T47D (cell line): ENCODE data around the gene CARD14.
"Not testable (repeated sequence)": the region's sequence is repeated elsewhere in the genome, so short reads cannot be mapped to it uniquely, and the experiment has no call there.

Source experiments
- DNase-seq, 2 experiments: peaks; one replicate each; pipeline versions ENCODE4 v3.0.0 to v3.0.0-alpha.2; 2011 to 2012; ENCODE audit warnings: low read depth in 1 of 2, low spot score in 1 of 2
- JUND ChIP-seq: IDR thresholded peaks from 2 replicates; pipeline ENCODE4 v1.6.1; 2012; ENCODE audit warnings: low read depth
- in situ Hi-C: cut with HindIII; loops from 2 replicates; pipeline ENCODE4 v1.10.0; 2016; ENCODE audit warnings: low sequenced_read_pairs, low pct_unique_long_range_greater_than_20kb

CARD14 gene

GRCh38 chr17:80232438-80232837 lies 62.6 kb downstream of the CARD14 start:
- no peak for TF ChIP-seq JUND
- in situ Hi-C loops = no loop called here
- no peak for DNase-seq

DNA sequence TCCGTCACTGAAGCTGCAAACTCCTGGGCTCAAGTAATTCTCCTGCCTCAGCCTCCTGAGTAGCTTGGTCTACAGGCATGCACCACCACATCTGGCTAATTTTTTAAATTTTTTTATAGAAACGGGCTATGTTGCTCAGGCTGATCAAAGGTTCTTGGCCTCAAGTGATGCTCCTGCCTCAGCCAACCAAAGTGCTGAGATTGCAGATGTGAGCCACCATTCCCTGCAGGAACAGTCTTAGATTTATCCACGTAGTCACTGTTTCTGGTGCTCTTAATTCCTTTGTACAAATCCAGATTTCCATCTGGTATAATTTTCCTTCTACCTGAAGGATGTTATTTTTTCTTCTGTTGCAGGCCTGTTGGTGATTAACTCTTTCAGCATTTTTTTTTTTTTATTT lies 63.4 kb downstream of the CARD14 start:
- DNase-seq = no peak
- TF ChIP-seq JUND = no peak
- in situ Hi-C loops = no loop called here

DNA sequence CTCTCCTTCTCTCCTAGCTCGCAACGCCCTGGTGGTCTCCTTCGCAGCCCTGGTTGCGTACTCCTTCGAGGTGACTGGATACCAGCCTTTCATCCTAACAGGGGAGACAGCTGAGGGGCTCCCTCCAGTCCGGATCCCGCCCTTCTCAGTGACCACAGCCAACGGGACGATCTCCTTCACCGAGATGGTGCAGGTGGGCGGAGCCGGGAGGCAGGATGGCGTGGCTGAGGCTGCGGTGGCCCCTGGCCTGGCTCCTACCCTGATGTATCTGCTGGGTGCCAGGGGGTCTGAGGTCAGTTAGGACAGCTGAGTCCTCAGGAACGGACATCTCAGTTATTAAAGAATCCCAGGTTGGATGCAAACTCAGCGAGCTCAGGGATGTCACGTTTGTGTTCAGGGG lies 67.1 kb downstream of the CARD14 start:
- no peak for TF ChIP-seq JUND
- in situ Hi-C loops = no loop called here
- DNase-seq = no peak

DNA sequence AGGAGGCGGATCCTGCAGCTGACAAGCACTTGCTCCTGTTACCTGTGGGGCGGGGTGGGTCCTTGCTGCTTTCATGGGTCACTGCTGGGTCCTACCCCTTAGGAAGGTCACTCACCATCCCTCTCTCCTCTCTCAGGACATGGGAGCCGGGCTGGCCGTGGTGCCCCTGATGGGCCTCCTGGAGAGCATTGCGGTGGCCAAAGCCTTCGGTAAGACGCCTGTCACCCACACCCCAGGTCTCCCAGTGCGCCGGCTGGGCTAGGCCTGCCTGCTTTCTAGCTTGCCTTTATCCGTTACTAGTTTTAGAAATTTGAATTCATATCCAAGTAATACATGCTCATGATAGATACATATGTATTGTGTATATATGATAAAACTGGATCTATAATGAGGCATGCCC lies 67.6 kb downstream of the CARD14 start:
- no peak for DNase-seq
- in situ Hi-C loops = no loop called here
- TF ChIP-seq JUND = no peak

- DNase-seq = no peak
- in situ Hi-C loops = no loop called here
- no peak for TF ChIP-seq JUND
Observed at GRCh38 chr17:80242505-80242904, 72.7 kb downstream of the CARD14 start.

GRCh38 chr17:80243526-80244433 lies 74.0 kb downstream of the CARD14 start:
- no peak for DNase-seq
- TF ChIP-seq JUND = no peak
- in situ Hi-C loops = no loop called here

GRCh38 chr17:80244448-80244847 lies 74.6 kb downstream of the CARD14 start:
- in situ Hi-C loops, DNase-seq: not testable (repeated sequence)

- DNase-seq = no peak
- TF ChIP-seq JUND = no peak
- in situ Hi-C loops = no loop called here
Observed at GRCh38 chr17:80244871-80245509, 75.2 kb downstream of the CARD14 start.

- in situ Hi-C loops = no loop called here
Observed at GRCh38 chr17:80245566-80246265, 75.9 kb downstream of the CARD14 start.

GRCh38 chr17:80246266-80246681 lies 76.4 kb downstream of the CARD14 start:
- DNase-seq = no peak
- no peak for TF ChIP-seq JUND
- in situ Hi-C loops = no loop called here

More at GRCh38 chr17:80245566-80246265, 75.9 kb downstream of the CARD14 start:
- no peak for TF ChIP-seq JUND
- no peak for DNase-seq

- in situ Hi-C loops = no loop called here
- DNase-seq = no peak
Observed at GRCh38 chr17:80246726-80247125, 76.9 kb downstream of the CARD14 start.

DNA sequence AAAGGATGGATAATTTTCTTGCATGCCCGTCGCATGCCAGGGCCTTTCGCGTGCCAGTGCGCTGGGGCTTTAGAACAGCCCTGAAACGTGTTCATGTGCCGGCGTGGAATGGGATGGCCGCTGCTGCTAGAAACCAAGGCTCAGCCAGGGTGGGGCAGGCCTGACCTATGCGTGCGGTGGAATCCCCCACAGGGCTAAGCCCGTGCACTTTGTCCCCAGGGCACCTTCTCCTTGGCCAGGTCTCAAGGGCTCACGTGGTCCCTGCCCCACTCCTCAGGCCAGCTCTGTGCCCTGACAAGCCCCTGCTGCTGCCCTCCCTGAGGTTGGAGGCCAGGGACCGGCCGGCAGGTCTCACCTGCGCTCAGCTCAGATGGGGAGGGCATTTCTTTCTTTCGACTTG lies 77.7 kb downstream of the CARD14 start:
- no peak for TF ChIP-seq JUND
- in situ Hi-C loops = no loop called here
- no peak for DNase-seq

More at GRCh38 chr17:80246726-80247125, 76.9 kb downstream of the CARD14 start:
- TF ChIP-seq JUND = no peak
